GM12872 (cell line): Measurements from ENCODE around the gene PGM5.

Source experiments
- TF ChIP-seq, protein P1 (sequence below): IDR thresholded peaks from 3 replicates; pipeline ENCODE4 v1.5.1; 2011; ENCODE audit warnings: low read depth, mild to moderate bottlenecking, low read length, moderate library complexity; ENCODE audit not compliant: insufficient read depth

PGM5 gene

DNA sequence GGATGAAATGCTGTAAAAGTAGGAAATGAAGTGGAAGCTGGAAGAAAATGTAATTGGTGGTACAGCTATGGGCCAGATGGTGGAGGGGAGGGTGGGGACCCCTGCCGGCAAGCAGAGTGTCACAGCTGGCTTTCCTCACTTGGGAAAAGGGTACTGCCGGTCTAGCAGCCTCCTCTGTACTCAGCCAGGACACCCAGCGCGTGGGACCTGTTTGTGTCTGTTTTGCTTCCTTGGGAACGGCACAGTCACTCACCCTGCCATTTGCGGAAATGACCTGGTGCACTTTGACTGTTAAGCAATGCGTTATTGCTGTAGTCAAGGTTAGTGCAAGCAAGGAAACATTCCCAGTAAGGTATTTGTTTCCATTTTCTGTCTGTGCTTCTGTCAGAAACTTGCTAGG, 174.2 kb downstream of the PGM5 start:
- TF ChIP-seq, protein P1, sequence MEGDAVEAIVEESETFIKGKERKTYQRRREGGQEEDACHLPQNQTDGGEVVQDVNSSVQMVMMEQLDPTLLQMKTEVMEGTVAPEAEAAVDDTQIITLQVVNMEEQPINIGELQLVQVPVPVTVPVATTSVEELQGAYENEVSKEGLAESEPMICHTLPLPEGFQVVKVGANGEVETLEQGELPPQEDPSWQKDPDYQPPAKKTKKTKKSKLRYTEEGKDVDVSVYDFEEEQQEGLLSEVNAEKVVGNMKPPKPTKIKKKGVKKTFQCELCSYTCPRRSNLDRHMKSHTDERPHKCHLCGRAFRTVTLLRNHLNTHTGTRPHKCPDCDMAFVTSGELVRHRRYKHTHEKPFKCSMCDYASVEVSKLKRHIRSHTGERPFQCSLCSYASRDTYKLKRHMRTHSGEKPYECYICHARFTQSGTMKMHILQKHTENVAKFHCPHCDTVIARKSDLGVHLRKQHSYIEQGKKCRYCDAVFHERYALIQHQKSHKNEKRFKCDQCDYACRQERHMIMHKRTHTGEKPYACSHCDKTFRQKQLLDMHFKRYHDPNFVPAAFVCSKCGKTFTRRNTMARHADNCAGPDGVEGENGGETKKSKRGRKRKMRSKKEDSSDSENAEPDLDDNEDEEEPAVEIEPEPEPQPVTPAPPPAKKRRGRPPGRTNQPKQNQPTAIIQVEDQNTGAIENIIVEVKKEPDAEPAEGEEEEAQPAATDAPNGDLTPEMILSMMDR: no peak

DNA sequence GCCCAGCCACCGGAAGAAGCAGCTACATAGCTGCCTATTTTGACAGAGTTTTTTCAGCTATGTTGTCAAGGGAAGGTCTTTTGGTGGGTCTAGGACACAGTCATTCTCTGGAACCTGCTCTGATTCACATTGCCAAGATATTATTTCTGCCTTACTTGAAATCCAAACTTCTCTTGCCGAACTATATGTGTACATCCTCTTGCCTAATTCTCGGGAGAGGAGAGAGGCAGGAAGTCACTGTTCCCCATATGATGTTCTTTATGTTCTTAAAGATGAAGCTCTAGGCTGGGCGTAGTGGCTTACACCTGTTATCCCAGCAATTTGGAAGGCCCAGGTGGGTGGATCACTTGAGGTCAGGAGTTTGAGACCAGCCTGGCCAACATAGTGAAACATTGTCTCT, 175.7 kb downstream of the PGM5 start:
- TF ChIP-seq, protein P1: no peak

DNA sequence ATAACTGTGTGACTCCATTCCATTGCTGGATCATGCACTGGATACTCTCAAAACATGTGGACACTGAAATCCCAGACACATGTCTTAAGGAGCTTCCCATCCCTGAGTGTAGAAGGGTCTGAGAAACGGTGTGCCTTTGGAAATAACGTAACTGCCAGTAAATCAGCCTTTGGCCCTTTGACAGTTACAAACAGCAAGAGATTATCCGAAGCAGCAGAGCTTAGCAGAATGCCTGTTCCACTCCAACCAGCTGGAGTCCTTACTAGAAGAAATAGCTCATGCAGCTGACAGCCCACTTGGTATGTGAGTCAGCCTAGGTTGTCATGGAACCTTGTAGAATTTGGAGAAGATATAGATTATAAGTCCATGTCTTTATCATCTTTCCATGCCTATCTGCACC, 177.3 kb downstream of the PGM5 start:
- TF ChIP-seq, protein P1: no peak

DNA sequence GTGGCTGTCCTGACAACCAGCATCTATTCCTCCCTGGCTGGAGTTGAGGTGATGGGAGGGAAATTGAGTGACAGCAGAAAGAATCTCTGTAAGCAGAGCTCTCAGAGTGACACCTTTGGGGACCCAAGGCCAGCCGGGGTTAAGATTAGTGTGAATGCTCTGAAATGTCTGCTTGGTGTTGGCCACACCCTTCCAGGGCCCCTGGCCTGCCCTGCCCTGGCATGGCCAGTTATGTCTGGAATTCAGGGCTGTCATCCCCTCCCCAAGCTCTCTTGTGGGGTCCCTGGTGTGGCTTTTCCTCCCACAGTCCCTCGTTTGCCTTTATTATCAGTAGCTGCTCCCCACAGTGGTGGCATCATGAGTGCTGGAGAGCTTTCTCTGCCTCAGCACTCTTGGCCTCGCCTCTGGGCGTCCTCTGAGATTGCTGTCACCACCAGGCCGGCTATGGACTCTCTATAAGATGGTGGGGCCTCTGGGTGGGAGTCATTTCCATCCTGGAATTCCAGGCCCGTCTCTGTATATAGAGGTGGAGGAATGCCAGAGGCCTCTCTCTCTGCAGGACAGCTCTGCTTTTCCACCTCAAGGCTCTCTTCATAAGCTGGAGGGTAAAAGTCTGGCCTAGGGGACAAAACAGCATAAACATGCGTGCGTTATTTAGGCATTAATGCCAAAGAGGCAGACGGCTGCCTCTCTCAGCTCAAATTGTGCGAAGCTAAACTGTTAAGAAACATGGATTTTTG, 180.6 kb downstream of the PGM5 start:
- TF ChIP-seq, protein P1: no peak

DNA sequence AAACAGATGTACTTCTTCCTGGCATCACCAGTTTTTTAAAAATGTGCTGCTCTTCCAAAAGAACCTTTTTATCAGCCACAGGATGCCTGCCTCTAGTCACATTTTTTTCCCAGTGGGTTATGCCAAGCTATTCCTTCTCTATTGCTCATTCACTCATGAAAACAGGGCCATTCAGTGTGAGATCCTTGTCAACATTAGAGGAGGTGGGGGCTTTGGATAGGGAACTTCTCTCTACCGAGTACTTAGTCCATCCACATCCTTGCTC, 181.1 kb downstream of the PGM5 start:
- TF ChIP-seq, protein P1: no peak

DNA sequence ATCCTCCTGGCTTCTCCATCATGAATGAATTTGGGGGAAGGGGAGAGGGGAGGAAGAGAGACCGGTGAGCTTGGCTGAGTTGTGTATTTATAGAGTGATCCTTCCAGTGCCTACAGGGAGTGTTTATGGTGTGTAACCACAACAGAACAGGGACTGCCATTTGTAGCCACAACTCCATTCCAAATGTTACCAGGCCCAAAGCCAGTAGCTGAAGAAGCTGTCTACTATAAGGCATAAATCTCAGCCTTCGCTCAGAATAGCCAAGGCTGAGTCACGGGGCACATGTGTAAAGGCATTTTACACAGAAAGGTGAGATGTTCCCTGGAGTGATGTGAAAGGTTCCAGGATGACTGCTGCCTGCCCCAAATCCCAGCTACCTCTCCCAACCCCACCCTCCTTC, 181.8 kb downstream of the PGM5 start:
- TF ChIP-seq, protein P1: no peak

DNA sequence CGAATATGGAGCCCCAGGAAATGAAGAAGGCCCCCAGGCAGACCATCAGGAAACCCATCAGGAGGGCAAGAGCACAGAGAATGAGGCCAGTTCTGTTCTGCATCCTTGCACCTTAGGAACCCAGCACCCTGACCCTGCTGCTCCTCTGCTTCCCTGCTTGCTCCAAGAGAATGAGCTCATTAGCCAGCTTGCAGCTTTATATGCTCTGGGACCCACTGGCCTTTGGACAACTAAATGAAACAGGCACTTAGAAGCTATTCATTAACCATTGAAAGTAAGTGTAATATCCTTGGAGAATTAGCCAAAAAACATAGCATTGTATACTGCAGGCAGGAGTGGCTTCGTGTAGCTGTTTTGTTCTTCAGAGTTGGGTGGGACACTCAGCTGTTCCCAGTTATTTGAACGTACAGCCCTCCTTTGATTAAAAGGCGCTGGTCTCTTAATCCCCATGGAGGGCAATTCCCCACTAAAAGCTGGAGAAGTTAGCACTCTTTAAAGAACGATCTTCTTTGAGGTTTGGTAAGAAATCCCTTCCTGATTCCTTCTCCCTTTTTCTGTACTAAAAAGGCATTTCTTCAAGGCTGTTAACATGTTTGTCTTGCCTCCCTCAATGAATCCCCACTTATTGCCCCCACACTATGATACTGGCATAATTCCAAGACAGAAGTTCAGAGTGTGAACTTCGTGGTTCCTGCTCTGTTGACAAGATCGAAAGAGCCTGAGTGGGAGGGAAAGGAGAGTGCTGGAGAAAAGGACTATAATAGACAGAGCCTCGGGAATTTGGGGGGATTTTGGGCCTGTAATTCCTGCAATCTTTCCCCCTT, 184.5 kb downstream of the PGM5 start, which contains the start of gene TMEM252:
Gene TMEM252, minus strand, starts transcription at position 172 of the 824 bp plus-strand sequence. Its CDS starts 69 bp downstream, at position 103.
- TF ChIP-seq, protein P1: no peak
